DND-41 (cell line): ENCODE results near the gene BMP2K.

Source experiments
- ATAC-seq: fragments of 200-7000 bp; cut with Tn5 transposase; 3 replicates; pipeline ENCODE4 v1.9.1; 2021; ENCODE audit warnings: low read depth; ENCODE audit not compliant: insufficient read depth
- DNase-seq: peaks from one replicate; pipeline ENCODE4 v3.0.0-alpha.2; 2020
- H2AFZ ChIP-seq: 2 replicates; pipeline ENCODE4 v1.6.0; 2012; ENCODE audit warnings: low read depth, low read length
- H3K27ac ChIP-seq: 2 replicates; pipeline ENCODE4 v1.5.1; 2012; ENCODE audit warnings: low read length, inconsistent platforms
- H3K27me3 ChIP-seq: fragments of 200-600 bp; sonication (generic); 2 replicates; pipeline ENCODE4 v1.6.0; 2012; ENCODE audit warnings: low read length, mild to moderate bottlenecking, inconsistent platforms; ENCODE audit not compliant: insufficient read depth, poor library complexity
- H3K36me3 ChIP-seq: 2 replicates; pipeline ENCODE4 v1.5.1; 2012; ENCODE audit warnings: low read length, inconsistent platforms; ENCODE audit not compliant: insufficient read depth
- H3K4me1 ChIP-seq: 2 replicates; pipeline ENCODE4 v1.5.1; 2012; ENCODE audit warnings: mild to moderate bottlenecking, low read length; ENCODE audit not compliant: insufficient read depth
- H3K4me2 ChIP-seq: 2 replicates; pipeline ENCODE4 v1.6.0; 2012; ENCODE audit warnings: mild to moderate bottlenecking, moderate library complexity, low read length, inconsistent platforms; ENCODE audit not compliant: insufficient read depth
- H3K4me3 ChIP-seq, 2 experiments: fragments of 200-600 bp in 1 of 2; shearing (Covaris generic) in 1 of 2; 2 replicates each; pipeline ENCODE4 v1.5.1; 2012 to 2016; ENCODE audit warnings: inconsistent platforms in 2 of 2, low read length in 2 of 2, mild to moderate bottlenecking in 2 of 2, low read depth in 1 of 2, moderate library complexity in 1 of 2
- H3K79me2 ChIP-seq: 2 replicates; pipeline ENCODE4 v1.6.0; 2012; ENCODE audit warnings: low read length, inconsistent platforms; ENCODE audit not compliant: insufficient read depth
- H3K9ac ChIP-seq: 2 replicates; pipeline ENCODE4 v1.6.0; 2012; ENCODE audit warnings: low read depth, mild to moderate bottlenecking, inconsistent platforms, low read length, moderate library complexity
- H3K9me3 ChIP-seq: 2 replicates; pipeline ENCODE4 v1.5.1; 2012; ENCODE audit warnings: low read length, moderate library complexity, mild to moderate bottlenecking, inconsistent platforms; ENCODE audit not compliant: insufficient read depth, severe bottlenecking
- H4K20me1 ChIP-seq: 2 replicates; pipeline ENCODE4 v1.6.0; 2012; ENCODE audit warnings: low read length; ENCODE audit not compliant: insufficient read depth
- CTCF ChIP-seq: IDR thresholded peaks from 2 replicates; pipeline ENCODE4 v1.5.1; 2012; ENCODE audit warnings: borderline replicate concordance, low read length, moderate library complexity, mild to moderate bottlenecking; ENCODE audit not compliant: poor library complexity, severe bottlenecking; ENCODE audit errors: extremely low read depth
- EZH2 ChIP-seq: IDR thresholded peaks from 3 replicates; pipeline ENCODE4 v1.6.1; 2012; ENCODE audit warnings: borderline replicate concordance, low read depth, mild to moderate bottlenecking, moderate library complexity, low read length, inconsistent platforms; ENCODE audit not compliant: severe bottlenecking

BMP2K gene

GRCh38 chr4:78774417-78774816 is 1.7 kb upstream of the BMP2K start:
- H2AFZ ChIP-seq: no peak overlapping the region
- H3K27me3 ChIP-seq: no peaks in the 10 kb centered on the region
- H3K27ac ChIP-seq: no peak overlapping the region
- ATAC-seq (no peak), DNase-seq (no peak)
- H3K4me2 ChIP-seq: peak overlapping the region; percentile 78; the same call in 1 of the 2 replicates
- peaks cover 38% of the 10 kb centered on the region for H3K4me1 ChIP-seq
- H3K79me2 ChIP-seq: peaks cover 29% of the 10 kb centered on the region
- H3K9ac ChIP-seq: no peak overlapping the region
- no peaks in the 10 kb centered on the region; the same call in 1 of the 2 replicates for H4K20me1 ChIP-seq
- H3K4me3 ChIP-seq: no peak overlapping the region
- H3K36me3 ChIP-seq: no peaks in the 10 kb centered on the region
- TF ChIP-seq CTCF: no peak
- TF ChIP-seq EZH2: no peak
- H3K9me3 ChIP-seq: no peaks in the 10 kb centered on the region

GRCh38 chr4:78775303-78776078 is 659 bp upstream of the BMP2K start:
- Histone ChIP-seq H3K4me3 (peak overlapping the region; percentile 58 to 79), H3K27me3 (no peaks in the 10 kb centered on the region), H3K4me1 (peaks cover 35% of the 10 kb centered on the region), H4K20me1 (no peaks in the 10 kb centered on the region; the same call in 1 of the 2 replicates), H3K36me3 (no peaks in the 10 kb centered on the region), H3K9me3 (no peaks in the 10 kb centered on the region), H3K79me2 (peaks cover 40% of the 10 kb centered on the region), H3K4me2 (peak overlapping the region; percentile 78), H3K9ac (peak overlapping the region; percentile 80), H3K27ac (peak overlapping the region; percentile 91), H2AFZ (peak overlapping the region; percentile 92)
- TF ChIP-seq CTCF (no peak), EZH2 (no peak)
- ATAC-seq (peak; percentile 74), DNase-seq (peak; percentile 89)

- Histone ChIP-seq H3K27ac (peak overlapping the region; percentile 68), H3K4me2 (peak overlapping the region; percentile 67), H3K27me3 (no peaks in the 10 kb centered on the region), H3K4me1 (peaks cover 35% of the 10 kb centered on the region), H3K9me3 (no peaks in the 10 kb centered on the region), H4K20me1 (no peaks in the 10 kb centered on the region; the same call in 1 of the 2 replicates), H3K4me3 (peak overlapping the region; percentile 70 to 79), H3K79me2 (peaks cover 55% of the 10 kb centered on the region), H3K9ac (peak overlapping the region; percentile 80), H2AFZ (peak overlapping the region; percentile 77), H3K36me3 (no peaks in the 10 kb centered on the region)
- TF ChIP-seq EZH2 (no peak), CTCF (peak; percentile 23)
- peak; percentile 59 for ATAC-seq
- peak; percentile 59 for DNase-seq
Observed at GRCh38 chr4:78776729-78777575, 802 bp downstream of the BMP2K start.
